GM13977 (cell line): ENCODE data around the gene MAD1L1.
"Not testable (repeated sequence)": the region's sequence is repeated elsewhere in the genome, so short reads cannot be mapped to it uniquely, and the experiment has no call there.

Experiments
- DNase-seq: peaks from one replicate; pipeline ENCODE4 v3.0.0; 2012; ENCODE audit warnings: low spot score
- CTCF ChIP-seq: IDR thresholded peaks from 2 replicates; pipeline ENCODE4 v1.5.1; 2012; ENCODE audit warnings: mild to moderate bottlenecking, control low read depth; ENCODE audit not compliant: insufficient read depth; ENCODE audit errors: extremely low read depth, missing control alignments
- in situ Hi-C: fragments of 300-500 bp; cut with MboI; formaldehyde crosslinking; loops from one replicate; pipeline ENCODE4 v1.12.0; 2022; ENCODE audit warnings: low sequenced_read_pairs, low pct_unique_long_range_greater_than_20kb, mixed read lengths, inconsistent platforms; ENCODE audit not compliant: unreplicated experiment

Gene MAD1L1

DNA sequence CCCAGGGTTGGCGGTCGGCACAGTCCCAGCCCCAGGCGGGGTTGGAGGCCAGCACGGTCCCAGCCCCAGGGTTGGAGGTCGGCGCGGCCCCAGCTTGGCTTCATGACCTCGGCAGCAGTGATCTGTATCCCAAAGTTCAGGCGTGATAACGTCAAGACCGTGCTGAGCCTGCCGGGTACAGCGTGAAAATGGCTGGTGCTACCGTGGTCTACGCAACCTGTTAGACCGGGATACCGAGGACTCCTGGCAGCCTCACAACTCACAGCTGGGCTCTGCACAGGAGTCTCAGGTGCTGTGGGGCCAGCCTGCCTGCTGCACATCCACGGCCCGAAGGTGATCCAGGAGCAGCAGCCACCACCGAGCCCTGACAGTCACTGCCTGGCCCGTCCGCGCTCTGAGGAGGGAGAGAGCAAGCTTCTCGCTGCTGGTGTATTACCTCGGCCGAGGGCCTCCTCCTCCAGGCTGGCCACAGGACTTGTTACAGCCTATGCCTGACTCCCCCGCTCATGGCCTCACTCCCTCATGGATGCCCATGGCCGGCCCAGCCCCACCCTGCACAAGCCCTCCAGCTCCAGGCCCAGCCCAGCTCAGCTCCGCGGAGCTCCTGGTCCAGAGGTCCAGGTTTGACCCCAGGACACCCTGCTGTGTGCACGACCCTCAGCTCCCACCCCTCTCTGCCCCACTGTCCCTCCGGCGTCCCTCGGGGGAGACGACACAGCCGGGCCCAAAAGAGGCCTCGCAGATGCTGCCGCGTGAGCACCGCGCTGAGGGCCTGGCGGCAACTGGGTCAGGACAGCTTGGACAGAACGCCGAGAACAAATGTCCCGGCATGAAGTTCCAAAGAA, 406.6 kb downstream of the MAD1L1 start:
- TF ChIP-seq CTCF, result no peak
- in situ Hi-C loops, result no loop called here
- no peak for DNase-seq

DNA sequence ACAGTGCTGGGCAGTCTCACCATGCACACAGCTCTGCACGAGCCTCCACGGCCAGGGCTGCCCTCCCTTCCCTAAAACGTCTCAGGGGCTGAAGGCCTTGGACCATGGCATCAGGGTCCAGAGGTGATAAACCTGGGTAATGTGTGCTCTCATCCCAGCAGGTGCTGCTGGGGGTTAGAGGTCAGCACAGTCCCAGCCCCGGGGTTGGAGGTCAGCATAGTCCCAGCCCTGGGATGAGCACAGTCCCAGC, 407.2 kb downstream of the MAD1L1 start:
- in situ Hi-C loops, result not testable (repeated sequence)

GRCh38 chr7:1824882-1825646, 407.7 kb downstream of the MAD1L1 start:
- DNase-seq, in situ Hi-C loops: not testable (repeated sequence)

More for the DNA sequence above, 407.2 kb downstream of the MAD1L1 start:
- DNase-seq, result not testable (repeated sequence)

GRCh38 chr7:1824151-1824881, 408.4 kb downstream of the MAD1L1 start:
- in situ Hi-C loops, DNase-seq: not testable (repeated sequence)

DNA sequence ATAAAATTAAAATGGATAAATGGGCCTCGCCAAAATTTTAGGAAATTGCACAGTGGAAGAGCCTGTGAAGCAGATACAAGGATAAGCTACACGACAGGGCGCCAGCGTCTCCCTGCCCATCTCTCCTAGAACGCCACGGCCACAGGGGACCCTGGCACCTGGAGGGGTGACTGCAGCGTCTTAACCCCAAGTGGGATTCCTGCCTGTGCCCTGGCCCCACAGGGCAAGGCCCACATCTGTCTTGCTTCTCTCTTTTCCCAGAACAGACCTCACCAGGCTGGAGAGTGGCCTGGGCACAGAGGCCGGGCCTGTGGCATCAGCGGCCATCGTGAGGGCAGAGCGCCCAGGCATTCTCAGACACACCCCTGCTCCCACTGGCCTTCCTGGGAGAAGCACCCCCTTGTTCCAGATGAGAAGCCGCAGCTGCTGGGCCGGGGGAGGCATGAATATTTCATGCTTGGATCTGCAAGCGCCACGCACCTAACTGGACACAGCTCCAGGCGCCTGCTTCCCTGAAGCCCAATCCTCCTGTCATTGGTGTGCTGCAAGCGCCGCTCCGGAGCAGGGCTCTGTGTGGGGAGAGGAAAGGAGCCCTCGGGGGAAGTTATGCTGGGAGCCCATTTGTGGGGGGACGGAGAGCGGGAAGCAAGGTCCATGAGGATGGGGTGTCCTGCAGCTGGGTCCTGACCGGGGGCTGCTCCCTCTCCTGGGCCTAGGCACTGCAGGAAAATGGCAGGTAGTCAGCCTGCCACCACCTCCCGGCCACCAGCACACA, 409.2 kb downstream of the MAD1L1 start:
- in situ Hi-C loops, result no loop called here
- TF ChIP-seq CTCF, result no peak
- no peak for DNase-seq

DNA sequence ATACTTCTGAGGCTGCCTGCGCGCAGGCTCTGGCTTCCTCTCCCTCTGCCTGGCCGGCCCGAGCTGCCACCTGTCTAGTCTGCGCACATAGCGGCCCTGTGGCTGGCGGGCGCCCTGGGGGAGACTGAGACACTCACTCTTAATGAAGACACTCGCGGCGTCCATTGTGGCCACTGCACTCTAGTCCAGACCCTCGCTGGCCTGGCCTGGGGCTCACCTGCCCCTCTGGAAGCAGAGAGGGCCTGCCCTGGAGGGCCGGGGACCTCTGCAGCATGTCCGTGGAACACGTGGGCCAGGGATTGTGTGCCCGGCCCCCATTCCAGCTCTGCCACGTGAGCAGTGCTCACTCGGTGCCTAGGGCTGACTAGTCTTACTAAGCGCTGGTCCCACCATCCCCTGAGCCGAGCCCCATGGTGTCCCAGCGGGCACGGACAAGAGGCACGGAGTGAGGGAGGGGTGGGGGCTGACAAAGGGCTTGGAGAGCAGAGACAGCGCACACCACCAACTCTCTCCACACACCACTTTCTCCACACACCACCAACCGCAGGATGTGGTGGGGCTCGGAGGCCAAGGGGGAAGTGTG, 413.4 kb downstream of the MAD1L1 start:
- no peak for DNase-seq
- in situ Hi-C loops, result no loop called here
- no peak for TF ChIP-seq CTCF

- TF ChIP-seq CTCF, result no peak
- in situ Hi-C loops, result no loop called here
- DNase-seq, result no peak
These were observed 414.0 kb downstream of the MAD1L1 start for GRCh38 chr7:1818575-1819258.
